GM18867 (cell line): ENCODE data around the gene KDM4C.
"Not testable (repeated sequence)": the region's sequence is repeated elsewhere in the genome, so short reads cannot be mapped to it uniquely, and the experiment has no call there.

Experiments
- ATAC-seq: cut with Tn5 transposase; IDR thresholded peaks from one replicate; pipeline ENCODE4 v1.9.1; 2021; ENCODE audit warnings: mild to moderate bottlenecking, moderate library complexity; ENCODE audit not compliant: unreplicated experiment

KDM4C gene

DNA sequence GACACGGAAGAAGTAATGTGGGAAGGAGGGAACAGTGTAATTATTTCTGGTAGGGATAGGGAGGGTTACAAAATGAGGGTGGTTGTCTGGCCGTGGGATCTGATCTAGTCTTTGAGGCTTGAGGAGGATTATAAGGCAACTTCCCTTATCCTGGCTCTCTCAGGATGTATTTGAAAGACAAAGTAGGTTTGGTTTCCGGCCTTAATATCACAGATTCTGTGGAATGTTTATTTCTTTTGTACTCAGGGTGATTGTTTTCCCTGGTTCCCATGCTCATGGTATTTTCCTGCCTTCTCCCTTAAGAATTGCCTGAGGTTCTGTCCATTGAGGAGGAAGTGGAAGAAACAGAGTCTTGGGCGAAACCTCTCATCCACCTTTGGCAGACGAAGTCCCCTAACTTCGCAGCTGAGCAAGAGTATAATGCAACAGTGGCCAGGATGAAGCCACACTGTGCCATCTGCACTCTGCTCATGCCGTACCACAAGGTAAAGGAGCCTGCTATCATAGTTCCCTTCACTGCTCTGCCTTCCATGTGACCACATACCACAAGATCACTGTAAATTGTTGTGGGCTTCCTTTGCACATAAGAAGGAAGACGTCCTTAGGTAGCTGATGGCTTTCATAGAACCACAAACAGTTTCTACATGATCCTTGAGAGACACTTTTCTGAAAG is 253.8 kb downstream of the KDM4C start:
- no peak for ATAC-seq

- ATAC-seq: no peak
Observed at GRCh38 chr9:7027996-7028395, 270.2 kb downstream of the KDM4C start.

DNA sequence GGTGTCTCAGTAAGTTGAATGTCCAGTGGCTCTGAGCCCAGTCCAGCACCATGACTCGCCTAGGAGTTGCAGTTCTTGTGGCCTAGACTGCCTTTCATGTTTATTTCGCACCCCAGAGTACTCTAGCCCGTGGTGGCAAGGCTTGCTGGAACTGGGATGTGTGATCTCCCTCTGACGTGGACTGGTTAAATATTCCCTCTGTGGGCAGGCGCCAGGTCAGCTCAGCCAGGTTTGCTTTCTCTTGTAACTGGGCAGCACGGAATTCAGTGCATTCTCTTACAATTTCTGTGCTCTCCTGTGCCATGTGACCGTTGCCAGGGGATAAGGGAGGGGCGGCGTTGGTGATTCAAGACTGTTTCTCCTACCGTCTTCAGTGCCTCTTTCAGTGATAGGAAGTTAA is 270.8 kb downstream of the KDM4C start:
- ATAC-seq: no peak

GRCh38 chr9:7030943-7031342 is 273.2 kb downstream of the KDM4C start:
- not testable (repeated sequence) for ATAC-seq

- no peak for ATAC-seq
Observed at GRCh38 chr9:7033076-7034045, 275.6 kb downstream of the KDM4C start.

DNA sequence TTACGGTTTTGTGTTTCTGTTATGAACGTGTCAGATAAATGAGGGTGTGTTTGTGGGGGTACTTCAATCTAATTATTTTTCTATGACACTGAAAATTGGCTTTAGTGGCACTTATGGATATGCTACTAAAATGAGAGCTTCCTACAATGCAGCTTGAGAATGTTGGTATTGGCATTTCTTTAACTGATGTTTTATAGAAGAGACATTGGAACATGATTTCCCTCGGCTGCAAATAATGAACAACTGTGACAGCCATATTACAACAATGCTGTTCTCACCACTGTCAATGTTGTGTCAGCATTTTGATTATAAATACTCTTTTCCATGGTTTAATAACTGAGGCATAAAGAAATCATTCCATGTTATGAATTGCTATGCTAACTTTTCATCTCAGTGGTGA is 279.4 kb downstream of the KDM4C start:
- no peak for ATAC-seq

- ATAC-seq: no peak
Observed at GRCh38 chr9:7042124-7042523, 284.4 kb downstream of the KDM4C start.

GRCh38 chr9:7045361-7045760 is 287.6 kb downstream of the KDM4C start:
- no peak for ATAC-seq

DNA sequence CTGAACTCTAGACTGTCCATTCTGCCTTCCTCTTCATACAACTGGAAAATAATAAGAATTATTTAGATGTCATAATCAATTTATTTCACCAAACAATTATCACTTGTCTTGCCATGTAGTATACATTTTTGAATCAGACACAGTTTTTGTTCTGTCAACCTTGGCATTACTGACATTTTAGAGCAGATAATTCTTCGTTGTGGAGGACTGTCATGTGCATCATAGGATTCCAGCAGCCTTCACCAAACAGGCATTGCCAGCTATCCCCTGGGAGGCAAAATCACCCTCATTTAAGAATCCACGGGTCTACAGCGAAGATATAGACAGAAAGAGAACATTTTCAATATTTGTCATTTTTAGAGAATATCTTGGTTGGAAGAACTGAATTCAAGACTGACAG is 293.9 kb downstream of the KDM4C start:
- no peak for ATAC-seq

DNA sequence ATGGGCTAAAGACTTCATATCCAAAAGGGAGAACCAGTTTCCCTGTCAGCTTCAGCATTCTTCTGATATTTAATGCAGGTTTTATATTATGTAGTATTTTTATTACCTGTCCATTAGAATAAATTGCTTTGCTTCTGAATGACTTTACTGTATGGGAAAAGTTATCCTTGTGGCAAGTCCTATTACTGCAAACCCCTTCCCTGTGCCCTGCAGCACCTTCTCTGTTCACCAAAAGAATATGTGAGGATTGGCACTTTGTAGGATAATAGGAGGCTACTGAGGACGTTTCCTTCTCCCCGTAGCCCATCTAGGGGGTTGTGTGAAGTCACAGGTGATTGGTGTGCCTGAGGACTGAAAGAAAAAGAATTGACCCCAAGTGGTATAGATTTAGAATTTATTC is 296.1 kb downstream of the KDM4C start:
- no peak for ATAC-seq

- ATAC-seq: no peak
Observed at GRCh38 chr9:7055171-7055903, 297.6 kb downstream of the KDM4C start.

- ATAC-seq: no peak
Observed at GRCh38 chr9:7056254-7056653, 298.5 kb downstream of the KDM4C start.

- ATAC-seq: no peak
Observed at GRCh38 chr9:7058473-7058872, 300.7 kb downstream of the KDM4C start.

- no peak for ATAC-seq
Observed at GRCh38 chr9:7067169-7067568, 309.4 kb downstream of the KDM4C start.

DNA sequence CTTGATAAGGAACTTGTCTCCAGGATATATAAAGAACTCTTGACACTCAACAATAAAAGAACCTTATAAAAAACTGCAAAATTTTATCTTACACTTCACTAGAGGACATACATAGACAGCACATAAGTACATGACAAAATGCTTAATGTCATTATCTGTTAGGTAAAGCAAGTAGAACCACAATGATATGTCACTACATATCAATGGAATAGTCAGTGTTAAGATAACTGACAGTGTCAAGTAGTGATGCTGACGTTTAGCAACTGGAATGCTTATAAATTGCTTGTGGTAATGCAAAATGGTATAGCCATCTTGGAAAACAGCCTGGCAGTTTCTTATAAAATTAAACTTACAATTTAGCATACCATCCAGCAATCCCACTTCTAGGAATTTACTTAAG is 314.1 kb downstream of the KDM4C start:
- ATAC-seq: no peak

GRCh38 chr9:7073706-7074105 is 315.9 kb downstream of the KDM4C start:
- ATAC-seq: no peak

DNA sequence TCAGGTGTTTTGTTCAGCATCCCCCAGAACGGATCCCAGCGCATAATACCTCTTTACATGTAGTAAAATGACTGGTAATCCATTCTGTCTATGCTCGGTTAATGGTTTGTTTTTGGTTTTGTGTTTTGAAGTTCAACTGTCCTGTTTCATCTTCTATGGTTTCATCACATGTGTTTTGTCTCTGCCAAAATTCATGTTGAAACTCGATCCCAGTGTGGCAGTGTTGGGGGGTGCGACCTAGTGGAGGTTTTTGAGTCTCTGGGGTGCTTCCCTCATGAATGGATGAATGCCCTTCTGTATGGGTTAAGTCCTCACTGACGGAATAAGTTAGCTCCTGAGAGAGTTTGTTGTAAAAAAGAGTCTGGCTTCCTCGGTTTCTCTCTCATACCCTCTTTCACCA is 317.4 kb downstream of the KDM4C start:
- ATAC-seq: no peak

DNA sequence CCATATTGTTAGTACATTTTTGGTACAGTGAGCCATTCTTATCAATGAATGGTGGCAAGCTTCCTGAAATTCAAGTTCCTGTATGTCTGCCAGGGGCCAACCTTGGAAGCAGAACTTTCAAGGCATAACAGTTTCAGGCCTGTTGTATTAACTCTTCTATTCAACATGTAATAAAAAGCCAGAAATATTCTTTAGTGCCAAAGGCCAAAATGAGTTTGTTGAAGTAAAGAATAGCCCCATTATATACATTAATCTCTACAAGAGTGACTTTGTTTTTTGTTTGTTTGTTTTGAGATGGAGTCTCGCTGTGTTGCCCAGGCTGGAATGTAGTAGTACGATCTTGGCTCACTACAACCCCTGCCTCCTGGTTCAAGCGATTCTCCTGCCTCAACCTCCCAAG is 321.3 kb downstream of the KDM4C start:
- no peak for ATAC-seq

GRCh38 chr9:7081065-7081600 is 323.4 kb downstream of the KDM4C start:
- ATAC-seq: no peak

- no peak for ATAC-seq
Observed at GRCh38 chr9:7083192-7083591, 325.4 kb downstream of the KDM4C start.

GRCh38 chr9:7085357-7085756 is 327.6 kb downstream of the KDM4C start:
- no peak for ATAC-seq
